Endothelial cell of umbilical vein (primary cell): ENCODE results near the gene APELA.

Source experiments
- CTCF ChIP-seq, 2 donors: IDR thresholded peaks; 1 replicate in 1 of 2; 2 replicates in 1 of 2; pipeline ENCODE4 v1.5.1; 2011; ENCODE audit warnings: low read length in 2 of 2, mild to moderate bottlenecking in 2 of 2, moderate library complexity in 2 of 2, control low read depth in 1 of 2, inconsistent platforms in 1 of 2, low read depth in 1 of 2; ENCODE audit not compliant: insufficient read depth in 1 of 2; ENCODE audit errors: extremely low read depth in 1 of 2
- EZH2 ChIP-seq: IDR thresholded peaks from 2 replicates; pipeline ENCODE4 v1.6.1; 2012; ENCODE audit warnings: borderline replicate concordance, low read depth, mild to moderate bottlenecking, moderate library complexity, low read length, inconsistent platforms; ENCODE audit not compliant: severe bottlenecking
- FOS ChIP-seq: IDR thresholded peaks from 2 replicates; pipeline ENCODE4 v1.6.1; 2011; ENCODE audit warnings: mild to moderate bottlenecking, low read length, moderate library complexity, borderline replicate concordance; ENCODE audit not compliant: insufficient read depth
- GATA2 ChIP-seq: IDR thresholded peaks from 2 replicates; pipeline ENCODE4 v1.7.0; 2011; ENCODE audit warnings: low read depth, mild to moderate bottlenecking, moderate library complexity, mixed read lengths, low read length; ENCODE audit not compliant: insufficient read length, insufficient read depth
- MAX ChIP-seq: IDR thresholded peaks from 2 replicates; pipeline ENCODE4 v1.6.1; 2011; ENCODE audit not compliant: insufficient read depth, insufficient read length
- MYC ChIP-seq: IDR thresholded peaks from one replicate; pipeline ENCODE4 v1.6.1; 2011; ENCODE audit warnings: mild to moderate bottlenecking, low read depth, low read length
- POLR2A ChIP-seq: IDR thresholded peaks from 2 replicates; pipeline ENCODE4 v1.6.1; 2012; ENCODE audit warnings: low read depth, mild to moderate bottlenecking, control low read depth, low read length
- POLR2AphosphoS5 ChIP-seq: IDR thresholded peaks from 2 replicates; pipeline ENCODE4 v1.6.1; 2012; ENCODE audit warnings: low read depth, mild to moderate bottlenecking, control low read depth, low read length, moderate library complexity; ENCODE audit not compliant: insufficient read depth

- TF ChIP-seq CTCF (IDR thresholded peaks at IDR 0.05; ENCODE audit: extremely low read depth in 1 of 2, insufficient read depth in 1 of 2, low read depth in 1 of 2, low read length in 2 of 2) (no peak), POLR2A (no peak), FOS (no peak), POLR2AphosphoS5 (no peak), MYC (no peak), EZH2 (no peak), MAX (no peak), GATA2 (no peak)
Observed at GRCh38 chr4:164906368-164906767, 29.4 kb downstream of the APELA start.
